WTC11 (cell line): ENCODE results near the gene ZNF799. TPM values are rescaled to one million over a fixed set of nuclear protein-coding genes. Genes with fewer than 3 reads are reported as not detected.

ENCODE experiments used
- ATAC-seq: fragments of 200-7000 bp; cut with Tn5 transposase; 2 replicates; pipeline ENCODE4 v1.10.0; 2021; ENCODE audit warnings: mild to moderate bottlenecking, moderate library complexity
- CTCF ChIA-PET: fragments of 300-600 bp; sonication (Branson Sonifier 250); formaldehyde crosslinking; loops from one replicate; lab custom pipeline; 2021; ENCODE audit warnings: antibody characterized with exemption; lab: Charles Lee
- POLR2A ChIA-PET: fragments of 350-600 bp; sonication (Branson Sonifier 250); formaldehyde crosslinking; loops from one replicate; lab custom pipeline; 2021; ENCODE audit warnings: antibody characterized with exemption; lab: Charles Lee
- DNase-seq: peaks from one replicate; pipeline ENCODE4 v3.0.0; 2021; ENCODE audit warnings: low spot score
- H3K27ac Mint-ChIP-seq: 2 replicates; pipeline ENCODE4 v1.8.0; 2021; ENCODE audit warnings: mixed read lengths
- H3K27me3 Mint-ChIP-seq: 2 replicates; pipeline ENCODE4 v1.8.0; 2021; ENCODE audit warnings: low read depth, mild to moderate bottlenecking, moderate library complexity, mixed read lengths
- H3K36me3 Mint-ChIP-seq: 2 replicates; pipeline ENCODE4 v1.8.0; 2021; ENCODE audit warnings: mixed read lengths
- H3K4me1 Mint-ChIP-seq: 2 replicates; pipeline ENCODE4 v1.8.0; 2022; ENCODE audit warnings: mixed read lengths
- H3K4me3 Mint-ChIP-seq: 2 replicates; pipeline ENCODE4 v1.8.0; 2021; ENCODE audit warnings: mild to moderate bottlenecking, moderate library complexity, mixed read lengths
- H3K9me3 Mint-ChIP-seq: 2 replicates; pipeline ENCODE4 v1.8.0; 2021; ENCODE audit warnings: mixed read lengths
- AR ChIP-seq: fragments of 250-450 bp; sonication (Bioruptor Pico); IDR thresholded peaks from 2 replicates; pipeline ENCODE4 v1.9.0; 2021; ENCODE audit warnings: mild to moderate bottlenecking
- ATF1 ChIP-seq: sonication (generic); formaldehyde crosslinking; IDR thresholded peaks from 2 replicates; pipeline ENCODE4 v1.8.1; 2023; ENCODE audit warnings: mild to moderate bottlenecking, moderate library complexity, missing genetic modification reagents
- ATF3 ChIP-seq: sonication (generic); formaldehyde crosslinking; conservative IDR thresholded peaks from 2 replicates; pipeline ENCODE4 v1.8.1; 2022; ENCODE audit warnings: mild to moderate bottlenecking, missing genetic modification reagents
- CDX4 ChIP-seq: fragments of 250-450 bp; sonication (Bioruptor Pico); IDR thresholded peaks from 2 replicates; pipeline ENCODE4 v1.9.0; 2021; ENCODE audit warnings: moderate library complexity, mild to moderate bottlenecking, inconsistent platforms, borderline replicate concordance
- ESRRA ChIP-seq: sonication (generic); formaldehyde crosslinking; IDR thresholded peaks from 2 replicates; pipeline ENCODE4 v1.8.1; 2022; ENCODE audit warnings: mild to moderate bottlenecking, missing genetic modification reagents, borderline replicate concordance
- FOXJ3 ChIP-seq: sonication (generic); formaldehyde crosslinking; IDR thresholded peaks from 2 replicates; pipeline ENCODE4 v1.9.0; 2021; ENCODE audit warnings: missing genetic modification reagents, mild to moderate bottlenecking, borderline replicate concordance
- GRHL2 ChIP-seq: fragments of 250-450 bp; sonication (Bioruptor Pico); IDR thresholded peaks from 2 replicates; pipeline ENCODE4 v1.8.0; 2022; ENCODE audit warnings: mild to moderate bottlenecking, moderate library complexity; ENCODE audit not compliant: insufficient replicate concordance, severe bottlenecking
- JUN ChIP-seq: sonication (generic); formaldehyde crosslinking; IDR thresholded peaks from 2 replicates; pipeline ENCODE4 v1.8.0; 2023; ENCODE audit warnings: mild to moderate bottlenecking, missing genetic modification reagents
- NFYB ChIP-seq: sonication (generic); formaldehyde crosslinking; conservative IDR thresholded peaks from 2 replicates; pipeline ENCODE4 v1.8.0; 2022; ENCODE audit warnings: low read depth, missing genetic modification reagents
- NR3C1 ChIP-seq: sonication (generic); formaldehyde crosslinking; conservative IDR thresholded peaks from 2 replicates; pipeline ENCODE4 v1.8.1; 2023; ENCODE audit warnings: low read depth, mild to moderate bottlenecking, missing genetic modification reagents
- OVOL2 ChIP-seq: fragments of 250-450 bp; sonication (Bioruptor Pico); IDR thresholded peaks from 2 replicates; pipeline ENCODE4 v1.9.0; 2021; ENCODE audit warnings: mild to moderate bottlenecking, borderline replicate concordance
- PRRX2 ChIP-seq: fragments of 250-450 bp; sonication (Bioruptor Pico); IDR thresholded peaks from 2 replicates; pipeline ENCODE4 v1.8.0; 2021; ENCODE audit warnings: mild to moderate bottlenecking
- SMAD4 ChIP-seq: sonication (generic); formaldehyde crosslinking; IDR thresholded peaks from 2 replicates; pipeline ENCODE4 v1.8.0; 2022; ENCODE audit warnings: mild to moderate bottlenecking, missing genetic modification reagents
- SOX15 ChIP-seq: fragments of 250-450 bp; sonication (Bioruptor Pico); IDR thresholded peaks from 2 replicates; pipeline ENCODE4 v1.9.0; 2021; ENCODE audit warnings: mild to moderate bottlenecking
- TCF7 ChIP-seq: sonication (generic); formaldehyde crosslinking; IDR thresholded peaks from 2 replicates; pipeline ENCODE4 v1.8.0; 2022; ENCODE audit warnings: mild to moderate bottlenecking, low read depth, missing genetic modification reagents, moderate library complexity
- ZMAT4 ChIP-seq: fragments of 250-450 bp; sonication (Bioruptor Pico); IDR thresholded peaks from 2 replicates; pipeline ENCODE4 v1.9.0; 2021; ENCODE audit warnings: mild to moderate bottlenecking
- ZNF263 ChIP-seq: sonication (generic); formaldehyde crosslinking; IDR thresholded peaks from 2 replicates; pipeline ENCODE4 v1.8.1; 2022; ENCODE audit warnings: low read depth, mild to moderate bottlenecking, moderate library complexity, missing genetic modification reagents
- ZNF317 ChIP-seq: sonication (generic); formaldehyde crosslinking; IDR thresholded peaks from 2 replicates; pipeline ENCODE4 v1.8.1; 2023; ENCODE audit warnings: low read depth, mild to moderate bottlenecking, moderate library complexity, missing genetic modification reagents, borderline replicate concordance
- ZNF396 ChIP-seq: fragments of 250-450 bp; sonication (Bioruptor Pico); IDR thresholded peaks from 2 replicates; pipeline ENCODE4 v1.8.0; 2021; ENCODE audit warnings: mild to moderate bottlenecking, moderate library complexity, borderline replicate concordance
- total RNA-seq: library from RNA; stranded (reverse); gene quantifications from 3 replicates; pipeline ENCODE4 v1.2.3, GENCODE V29; 2021
- TF ChIP-seq, protein P1 (sequence below): sonication (generic); formaldehyde crosslinking; IDR thresholded peaks from 2 replicates; pipeline ENCODE4 v1.8.1; 2022; ENCODE audit warnings: mild to moderate bottlenecking, moderate library complexity, missing genetic modification reagents
- TF ChIP-seq, protein P2 (sequence below): fragments of 250-450 bp; sonication (Bioruptor Pico); conservative IDR thresholded peaks from 2 replicates; pipeline ENCODE4 v1.9.0; 2021; ENCODE audit warnings: mild to moderate bottlenecking
- TF ChIP-seq, protein P3 (sequence below): sonication (generic); formaldehyde crosslinking; IDR thresholded peaks from 2 replicates; pipeline ENCODE4 v1.8.1; 2023; ENCODE audit warnings: mild to moderate bottlenecking, missing genetic modification reagents

Gene ZNF799
- total RNA-seq, 1 experiment from 2014 or later = 3.7 TPM

DNA sequence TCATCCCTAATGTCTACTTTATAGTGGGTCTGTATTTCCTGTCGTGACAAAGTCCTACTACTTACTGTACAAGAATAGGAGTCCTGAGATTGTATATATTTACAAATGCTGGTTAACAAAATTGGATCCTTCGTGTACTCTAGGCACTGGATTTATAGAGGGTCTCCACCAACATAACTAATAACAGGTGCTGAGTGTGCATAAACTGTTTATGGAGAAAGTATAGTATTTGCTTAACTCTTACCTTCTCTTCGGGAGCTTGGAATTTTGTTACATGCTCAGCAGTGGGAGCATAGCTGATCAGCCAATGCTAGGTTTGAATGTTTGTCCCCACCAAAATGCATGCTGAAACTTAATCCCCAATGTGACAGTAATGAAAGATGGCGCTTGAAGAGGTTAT lies 47.7 kb downstream of the ZNF799 start:
- Mint-ChIP-seq H3K4me3 (no peak overlapping the region), H3K36me3 (peaks cover 61% of the 10 kb centered on the region), H3K4me1 (no peaks in the 10 kb centered on the region), H3K27ac (no peak overlapping the region), H3K27me3 (peaks cover 14% of the 10 kb centered on the region), H3K9me3 (peaks cover 77% of the 10 kb centered on the region)
- CTCF ChIA-PET = no interaction called here
- TF ChIP-seq OVOL2 = no peak
- TF ChIP-seq ZMAT4 (CRISPR knock-in tag) = no peak
- no peak for TF ChIP-seq SMAD4 (CRISPR knock-in tag)
- no peak for TF ChIP-seq ATF3 (CRISPR knock-in tag)
- no peak for TF ChIP-seq CDX4 (CRISPR knock-in tag)
- no peak for TF ChIP-seq JUN (CRISPR knock-in tag)
- TF ChIP-seq SOX15 (CRISPR knock-in tag) = no peak
- ATAC-seq (no peak), DNase-seq (no peak)
- POLR2A ChIA-PET = no interaction called here

GRCh38 chr19:12350890-12351197 lies 50.2 kb downstream of the ZNF799 start:
- Mint-ChIP-seq H3K9me3 (peaks cover 79% of the 10 kb centered on the region), H3K27me3 (peaks cover 11% of the 10 kb centered on the region), H3K4me3 (no peak overlapping the region), H3K36me3 (peaks cover 71% of the 10 kb centered on the region), H3K4me1 (no peaks in the 10 kb centered on the region)
- DNase-seq (no peak), ATAC-seq (no peak)
- CTCF ChIA-PET = no interaction called here
- TF ChIP-seq ATF1 (CRISPR knock-in tag) (no peak), ZNF317 (CRISPR knock-in tag) (no peak), AR (CRISPR knock-in tag) (no peak), PRRX2 (CRISPR knock-in tag) (no peak), GRHL2 (no peak), FOXJ3 (CRISPR knock-in tag) (no peak), ZNF263 (CRISPR knock-in tag) (no peak), ESRRA (CRISPR knock-in tag) (no peak), NFYB (CRISPR knock-in tag) (no peak), ZNF396 (CRISPR knock-in tag) (no peak), NR3C1 (CRISPR knock-in tag) (no peak), TCF7 (CRISPR knock-in tag) (no peak)
- TF ChIP-seq, protein P1, sequence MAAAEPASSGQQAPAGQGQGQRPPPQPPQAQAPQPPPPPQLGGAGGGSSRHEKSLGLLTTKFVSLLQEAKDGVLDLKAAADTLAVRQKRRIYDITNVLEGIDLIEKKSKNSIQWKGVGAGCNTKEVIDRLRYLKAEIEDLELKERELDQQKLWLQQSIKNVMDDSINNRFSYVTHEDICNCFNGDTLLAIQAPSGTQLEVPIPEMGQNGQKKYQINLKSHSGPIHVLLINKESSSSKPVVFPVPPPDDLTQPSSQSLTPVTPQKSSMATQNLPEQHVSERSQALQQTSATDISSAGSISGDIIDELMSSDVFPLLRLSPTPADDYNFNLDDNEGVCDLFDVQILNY (CRISPR knock-in tag) = no peak
- TF ChIP-seq, protein P2, sequence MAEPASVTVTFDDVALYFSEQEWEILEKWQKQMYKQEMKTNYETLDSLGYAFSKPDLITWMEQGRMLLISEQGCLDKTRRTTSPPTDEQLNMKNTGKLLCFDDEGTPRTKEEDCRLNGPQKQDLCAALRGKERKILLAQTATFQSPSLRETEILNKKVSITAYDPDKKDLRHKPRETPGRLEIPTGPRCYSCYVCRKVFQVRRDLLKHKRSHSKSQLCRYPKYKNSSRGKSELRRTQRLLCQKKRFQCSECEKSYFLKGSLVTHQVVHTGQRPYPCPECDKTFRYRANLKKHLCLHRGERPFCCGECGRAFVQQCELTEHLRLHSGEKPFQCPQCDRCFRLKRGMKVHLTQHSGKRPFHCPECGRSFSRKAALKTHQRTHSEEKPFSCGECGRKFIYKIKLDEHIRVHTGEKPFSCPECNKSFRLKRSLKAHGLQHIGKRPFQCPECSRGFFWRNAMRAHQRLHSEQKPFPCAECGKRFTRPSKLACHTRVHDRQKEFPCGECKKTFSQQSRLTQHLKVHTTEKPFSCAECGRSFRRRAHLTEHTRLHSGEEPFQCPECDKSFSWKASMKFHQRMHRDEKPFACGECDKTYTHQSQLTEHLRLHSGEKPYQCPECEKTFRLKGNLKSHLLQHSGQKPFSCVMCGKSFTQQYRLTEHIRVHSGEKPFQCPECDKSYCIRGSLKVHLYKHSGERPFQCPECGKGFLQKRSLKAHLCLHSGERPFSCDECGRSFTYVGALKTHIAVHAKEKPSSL (CRISPR knock-in tag) = no peak
- TF ChIP-seq, protein P3, sequence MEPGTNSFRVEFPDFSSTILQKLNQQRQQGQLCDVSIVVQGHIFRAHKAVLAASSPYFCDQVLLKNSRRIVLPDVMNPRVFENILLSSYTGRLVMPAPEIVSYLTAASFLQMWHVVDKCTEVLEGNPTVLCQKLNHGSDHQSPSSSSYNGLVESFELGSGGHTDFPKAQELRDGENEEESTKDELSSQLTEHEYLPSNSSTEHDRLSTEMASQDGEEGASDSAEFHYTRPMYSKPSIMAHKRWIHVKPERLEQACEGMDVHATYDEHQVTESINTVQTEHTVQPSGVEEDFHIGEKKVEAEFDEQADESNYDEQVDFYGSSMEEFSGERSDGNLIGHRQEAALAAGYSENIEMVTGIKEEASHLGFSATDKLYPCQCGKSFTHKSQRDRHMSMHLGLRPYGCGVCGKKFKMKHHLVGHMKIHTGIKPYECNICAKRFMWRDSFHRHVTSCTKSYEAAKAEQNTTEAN (CRISPR knock-in tag) = no peak
- TF ChIP-seq, all 79 proteins: peak for 0
- POLR2A ChIA-PET = no interaction called here
- H3K27ac Mint-ChIP-seq = no peak overlapping the region
